Suprapubic skin (tissue), 4 donors: Measurements from ENCODE around the gene AGPAT2.

Source experiments
- EP300 ChIP-seq: sonication (generic); formaldehyde crosslinking; IDR thresholded peaks from one replicate; pipeline ENCODE4 v1.6.1; 2017; ENCODE audit warnings: antibody characterized with exemption
- POLR2A ChIP-seq, 2 donors: fragments of 450-650 bp; IDR thresholded peaks; one replicate each; pipeline ENCODE4 v1.6.1; 2017; ENCODE audit warnings: antibody characterized with exemption in 2 of 2, mild to moderate bottlenecking in 2 of 2, moderate library complexity in 2 of 2
- POLR2AphosphoS5 ChIP-seq, 3 donors: sonication (generic); formaldehyde crosslinking; IDR thresholded peaks; one replicate each; pipeline ENCODE4 v1.6.1; 2017; ENCODE audit warnings: antibody characterized with exemption in 3 of 3
- TF ChIP-seq, protein P1 (sequence below), 2 donors: fragments of 200-600 bp in 1 of 2; fragments of 450-650 bp in 1 of 2; sonication (generic) in 1 of 2; IDR thresholded peaks; one replicate each; pipeline ENCODE4 v1.5.1; 2016 to 2019; ENCODE audit warnings: antibody characterized with exemption in 2 of 2, mild to moderate bottlenecking in 1 of 2, moderate library complexity in 1 of 2

GRCh38 chr9:136678624-136679023 lies 8.6 kb downstream of the AGPAT2 start:
- TF ChIP-seq POLR2AphosphoS5 (IDR thresholded peaks at IDR 0.05), result no peak
- TF ChIP-seq, protein P1, sequence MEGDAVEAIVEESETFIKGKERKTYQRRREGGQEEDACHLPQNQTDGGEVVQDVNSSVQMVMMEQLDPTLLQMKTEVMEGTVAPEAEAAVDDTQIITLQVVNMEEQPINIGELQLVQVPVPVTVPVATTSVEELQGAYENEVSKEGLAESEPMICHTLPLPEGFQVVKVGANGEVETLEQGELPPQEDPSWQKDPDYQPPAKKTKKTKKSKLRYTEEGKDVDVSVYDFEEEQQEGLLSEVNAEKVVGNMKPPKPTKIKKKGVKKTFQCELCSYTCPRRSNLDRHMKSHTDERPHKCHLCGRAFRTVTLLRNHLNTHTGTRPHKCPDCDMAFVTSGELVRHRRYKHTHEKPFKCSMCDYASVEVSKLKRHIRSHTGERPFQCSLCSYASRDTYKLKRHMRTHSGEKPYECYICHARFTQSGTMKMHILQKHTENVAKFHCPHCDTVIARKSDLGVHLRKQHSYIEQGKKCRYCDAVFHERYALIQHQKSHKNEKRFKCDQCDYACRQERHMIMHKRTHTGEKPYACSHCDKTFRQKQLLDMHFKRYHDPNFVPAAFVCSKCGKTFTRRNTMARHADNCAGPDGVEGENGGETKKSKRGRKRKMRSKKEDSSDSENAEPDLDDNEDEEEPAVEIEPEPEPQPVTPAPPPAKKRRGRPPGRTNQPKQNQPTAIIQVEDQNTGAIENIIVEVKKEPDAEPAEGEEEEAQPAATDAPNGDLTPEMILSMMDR (IDR thresholded peaks at IDR 0.05), result no peak
- TF ChIP-seq EP300, result no peak
- no peak for TF ChIP-seq POLR2A (IDR thresholded peaks at IDR 0.05)
